Measurements from ENCODE around the gene LYL1.

The LYL1 gene

GRCh38 chr19:13068085-13068846 is 34.4 kb downstream of the LYL1 start:
- Histone ChIP-seq H3K27me3 (replicated peaks; ENCODE audit: control insufficient read depth, insufficient read depth, low read length) (peaks cover 1% of the 10 kb centered on the region; the same call in 1 of the 2 replicates), H3K4me3 (replicated peaks; ENCODE audit: low read depth, low read length) (no peak overlapping the region), H3K36me3 (ENCODE audit: control insufficient read depth, insufficient read depth, low read length) (no peaks in the 10 kb centered on the region)
- TF ChIP-seq CTCF (IDR thresholded peaks at IDR 0.05; ENCODE audit: insufficient read depth, low read length, poor library complexity, severe bottlenecking), result no peak
- no peak for DNase-seq (ENCODE audit: extremely low read depth, insufficient read length)

GRCh38 chr19:13066933-13067807 is 35.5 kb downstream of the LYL1 start:
- no peak overlapping the region for H3K4me3 ChIP-seq (replicated peaks; ENCODE audit: low read depth, low read length)
- no peaks in the 10 kb centered on the region; the same call in 1 of the 2 replicates for H3K27me3 ChIP-seq (replicated peaks; ENCODE audit: control insufficient read depth, insufficient read depth, low read length)
- TF ChIP-seq CTCF (IDR thresholded peaks at IDR 0.05; ENCODE audit: insufficient read depth, low read length, poor library complexity, severe bottlenecking), result no peak
- DNase-seq (ENCODE audit: extremely low read depth, insufficient read length), result no peak
- H3K36me3 ChIP-seq (ENCODE audit: control insufficient read depth, insufficient read depth, low read length), result no peaks in the 10 kb centered on the region

GRCh38 chr19:13066226-13066625 is 36.4 kb downstream of the LYL1 start:
- no peak for TF ChIP-seq CTCF (IDR thresholded peaks at IDR 0.05; ENCODE audit: insufficient read depth, low read length, poor library complexity, severe bottlenecking)
- DNase-seq (ENCODE audit: extremely low read depth, insufficient read length), result no peak
- H3K36me3 ChIP-seq (ENCODE audit: control insufficient read depth, insufficient read depth, low read length), result no peaks in the 10 kb centered on the region
- H3K4me3 ChIP-seq (replicated peaks; ENCODE audit: low read depth, low read length), result no peak overlapping the region
- H3K27me3 ChIP-seq (replicated peaks; ENCODE audit: control insufficient read depth, insufficient read depth, low read length), result no peaks in the 10 kb centered on the region; the same call in 1 of the 2 replicates

GRCh38 chr19:13064092-13064489 is 38.6 kb downstream of the LYL1 start:
- TF ChIP-seq CTCF (IDR thresholded peaks at IDR 0.05; ENCODE audit: insufficient read depth, low read length, poor library complexity, severe bottlenecking), result no peak
- Histone ChIP-seq H3K36me3 (ENCODE audit: control insufficient read depth, insufficient read depth, low read length) (no peaks in the 10 kb centered on the region), H3K27me3 (replicated peaks; ENCODE audit: control insufficient read depth, insufficient read depth, low read length) (no peaks in the 10 kb centered on the region; the same call in 1 of the 2 replicates), H3K4me3 (replicated peaks; ENCODE audit: low read depth, low read length) (no peak overlapping the region)
- no peak for DNase-seq (ENCODE audit: extremely low read depth, insufficient read length)

GRCh38 chr19:13063461-13064091 is 39.1 kb downstream of the LYL1 start:
- H3K4me3 ChIP-seq (replicated peaks; ENCODE audit: low read depth, low read length), result no peak overlapping the region
- no peaks in the 10 kb centered on the region for H3K36me3 ChIP-seq (ENCODE audit: control insufficient read depth, insufficient read depth, low read length)
- TF ChIP-seq CTCF (IDR thresholded peaks at IDR 0.05; ENCODE audit: insufficient read depth, low read length, poor library complexity, severe bottlenecking), result no peak
- no peaks in the 10 kb centered on the region; the same call in 1 of the 2 replicates for H3K27me3 ChIP-seq (replicated peaks; ENCODE audit: control insufficient read depth, insufficient read depth, low read length)
- no peak for DNase-seq (ENCODE audit: extremely low read depth, insufficient read length)

All from GM06990 (cell line).